Measurements from ENCODE around the gene SST. TPM values are rescaled to one million over a fixed set of nuclear protein-coding genes. Genes with fewer than 3 reads are reported as not detected.

The SST gene
- total RNA-seq, 2 experiments from 2014 or later, result not detected

GRCh38 chr3:187678726-187679268, 8.6 kb upstream of the SST start:
- no peaks in the 10 kb centered on the region for H3K36me3 Mint-ChIP-seq (ENCODE audit: low read depth)
- DNase-seq, result peak in 4 of 14 experiments; percentile 10 to 40 (median 32)
- POLR2A ChIA-PET, result no interaction called here

DNA sequence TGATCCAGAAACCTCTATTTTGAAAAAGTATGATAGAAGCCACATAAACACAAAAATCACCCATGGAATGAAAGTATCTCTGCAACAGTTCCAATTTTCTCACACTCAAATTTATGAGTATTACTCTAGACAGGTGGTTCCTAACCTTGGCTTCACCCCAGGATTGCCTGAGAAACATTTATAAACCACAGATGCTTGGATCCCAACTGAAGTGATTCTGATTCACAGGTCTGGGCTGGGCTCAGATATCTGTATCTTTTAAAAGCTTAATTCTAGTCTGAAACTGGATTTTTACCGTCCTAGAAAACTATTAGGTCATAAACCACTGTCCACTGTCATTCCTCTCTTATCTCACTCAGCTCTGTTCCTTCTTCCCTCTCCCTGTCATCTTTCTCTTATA, 7.4 kb upstream of the SST start:
- Mint-ChIP-seq H3K27ac (no peak overlapping the region), H3K4me3 (no peak overlapping the region), H3K27me3 (peaks cover 67% of the 10 kb centered on the region), H3K36me3 (ENCODE audit: low read depth) (no peaks in the 10 kb centered on the region), H3K9me3 (no peaks in the 10 kb centered on the region), H3K4me1 (ENCODE audit: low read depth) (no peaks in the 10 kb centered on the region)
- ATAC-seq (ENCODE audit: poor library complexity), result no peak
- ChIA-PET POLR2A (no interaction called here), CTCF (no interaction called here)
- TF ChIP-seq CTCF (IDR thresholded peaks at IDR 0.05), result no peak
- peaks cover 11 to 19% of the 10 kb centered on the region in 2 experiments for H3K27me3 ChIP-seq (ENCODE audit: control insufficient read depth in 1 of 2, insufficient read depth in 2 of 2, low read length in 2 of 2)
- H3K27ac ChIP-seq (ENCODE audit: low read depth in 1 of 2, low read length in 2 of 2), result no peak overlapping the region
- H3K4me1 ChIP-seq (ENCODE audit: insufficient read depth, low read length), result no peaks in the 10 kb centered on the region
- H3K9me3 ChIP-seq (ENCODE audit: control insufficient read depth in 1 of 2, insufficient read depth in 1 of 2, low read length in 2 of 2), result no peaks in the 10 kb centered on the region
- no peaks in the 10 kb centered on the region for H3K36me3 ChIP-seq (ENCODE audit: insufficient read depth, low read length)
- intact Hi-C loops (cut with DNase I, micrococcal nuclease), result loop anchor here (2.0 to 10.0 kb wide), 2 partner anchors 457 to 833 kb away; partner anchors contain the start of gene ADIPOQ (in 1 of the 2)
- no peak for DNase-seq
- no peak overlapping the region for H3K4me3 ChIP-seq (ENCODE audit: low read length)

More at GRCh38 chr3:187678726-187679268, 8.6 kb upstream of the SST start:
- TF ChIP-seq CTCF (IDR thresholded peaks at IDR 0.05), result no peak
- H3K27me3 ChIP-seq (ENCODE audit: control insufficient read depth in 1 of 2, insufficient read depth in 2 of 2, low read length in 2 of 2), result peaks cover 10 to 14% of the 10 kb centered on the region in 2 experiments
- CTCF ChIA-PET, result interaction anchor here (0.6 to 3.1 kb wide), 8 partner anchors 11 to 1465 kb away, joined by 3 to 75 read pairs (median 4); no protein-coding TSS in a partner anchor
- Mint-ChIP-seq H3K27ac (no peak overlapping the region), H3K4me1 (ENCODE audit: low read depth) (no peaks in the 10 kb centered on the region), H3K4me3 (no peak overlapping the region), H3K27me3 (peaks cover 63% of the 10 kb centered on the region), H3K9me3 (no peaks in the 10 kb centered on the region)
- no peak for ATAC-seq (ENCODE audit: poor library complexity)
- H3K4me1 ChIP-seq (ENCODE audit: insufficient read depth, low read length), result no peaks in the 10 kb centered on the region
- no peaks in the 10 kb centered on the region for H3K9me3 ChIP-seq (ENCODE audit: control insufficient read depth in 1 of 2, insufficient read depth in 1 of 2, low read length in 2 of 2)
- intact Hi-C loops (cut with DNase I, micrococcal nuclease), result loop anchor here (1.0 to 10.0 kb wide), 3 partner anchors 359 to 834 kb away; partner anchors contain the start of gene ADIPOQ (in 1 of the 2)
- no peak overlapping the region for H3K4me3 ChIP-seq (ENCODE audit: low read length)
- no peak overlapping the region for H3K27ac ChIP-seq (ENCODE audit: low read depth in 1 of 2, low read length in 2 of 2)
- no peaks in the 10 kb centered on the region for H3K36me3 ChIP-seq (ENCODE audit: insufficient read depth, low read length)

- POLR2A ChIA-PET, result no interaction called here
- no peak overlapping the region for H3K4me3 ChIP-seq (ENCODE audit: low read length)
- CTCF ChIA-PET, result no interaction called here
- H3K36me3 Mint-ChIP-seq (ENCODE audit: low read depth), result no peaks in the 10 kb centered on the region
- intact Hi-C loops (cut with DNase I, micrococcal nuclease), result loop anchor here in 1 of 2 experiments (10.0 kb wide), 1 partner anchor 828 kb away; the partner anchor contains the start of gene ADIPOQ
- no peaks in the 10 kb centered on the region for H3K36me3 ChIP-seq (ENCODE audit: insufficient read depth, low read length)
- H3K9me3 ChIP-seq (ENCODE audit: control insufficient read depth in 1 of 2, insufficient read depth in 1 of 2, low read length in 2 of 2), result peaks cover 0 to 9% of the 10 kb centered on the region in 2 experiments
- peaks cover 22 to 58% of the 10 kb centered on the region in 2 experiments for H3K27me3 ChIP-seq (ENCODE audit: control insufficient read depth in 1 of 2, insufficient read depth in 2 of 2, low read length in 2 of 2)
- H3K27ac ChIP-seq (ENCODE audit: low read depth in 1 of 2, low read length in 2 of 2), result no peak overlapping the region
- H3K9me3 Mint-ChIP-seq, result no peaks in the 10 kb centered on the region
- ATAC-seq (ENCODE audit: poor library complexity) (no peak), DNase-seq (no peak)
- TF ChIP-seq CTCF (IDR thresholded peaks at IDR 0.05), result no peak
- no peak overlapping the region for H3K27ac Mint-ChIP-seq
- H3K4me1 Mint-ChIP-seq (ENCODE audit: low read depth), result no peaks in the 10 kb centered on the region
- H3K4me1 ChIP-seq (ENCODE audit: insufficient read depth, low read length), result no peaks in the 10 kb centered on the region
- H3K27me3 Mint-ChIP-seq, result peaks cover 85% of the 10 kb centered on the region
- no peak overlapping the region for H3K4me3 Mint-ChIP-seq
Measured at GRCh38 chr3:187673012-187673411, 2.8 kb upstream of the SST start.

Data from CD4-positive, alpha-beta T cell (primary cell).